C4-2B (cell line): Measurements from ENCODE around the gene SAAL1.

Source experiments
- CTCF ChIP-seq: fragments of 450-650 bp; conservative IDR thresholded peaks from 2 replicates; pipeline ENCODE4 v1.5.1; 2017; ENCODE audit warnings: mild to moderate bottlenecking
- ZFX ChIP-seq: fragments of 450-650 bp; IDR thresholded peaks from 2 replicates; pipeline ENCODE4 v1.6.1; 2017

- no peak for TF ChIP-seq CTCF
- TF ChIP-seq ZFX, result no peak
These were observed 41.3 kb downstream of the SAAL1 start for GRCh38 chr11:18064450-18065054.
